Natural killer cell (primary cell): ENCODE results near the gene LGALS9. TPM values are rescaled to one million over a fixed set of nuclear protein-coding genes. Genes with fewer than 3 reads are reported as not detected.
"Not testable (repeated sequence)": the region's sequence is repeated elsewhere in the genome, so short reads cannot be mapped to it uniquely, and the experiment has no call there.

Experiments used
- ATAC-seq, 3 donors: fragments of 150-1000 bp in 2 of 3; fragments of 200-7000 bp in 1 of 3; cut with Tn5 transposase; 1 replicate in 1 of 3; 2 replicates in 2 of 3; pipeline ENCODE4 v1.10.0; 2021; ENCODE audit warnings: mild to moderate bottlenecking in 2 of 3, moderate library complexity in 2 of 3
- DNase-seq, 2 donors: peaks; one replicate each; pipeline versions ENCODE4 v3.0.0 to v3.0.0-alpha.2; 2013 to 2021; ENCODE audit warnings: mixed read lengths in 1 of 2
- H3K27ac ChIP-seq: one replicate; pipeline ENCODE4 v1.5.1; 2013; ENCODE audit warnings: mild to moderate bottlenecking, low read length
- H3K27me3 ChIP-seq: one replicate; pipeline ENCODE4 v1.6.1; 2013; ENCODE audit warnings: low read length; ENCODE audit not compliant: control insufficient read depth, insufficient read depth
- H3K36me3 ChIP-seq: one replicate; pipeline ENCODE4 v1.6.1; 2013; ENCODE audit warnings: low read length; ENCODE audit not compliant: control insufficient read depth, insufficient read depth
- H3K4me1 ChIP-seq: one replicate; pipeline ENCODE4 v1.6.1; 2013; ENCODE audit warnings: low read length; ENCODE audit not compliant: control insufficient read depth, insufficient read depth
- H3K4me3 ChIP-seq: one replicate; pipeline ENCODE4 v1.5.1; 2013; ENCODE audit warnings: low read length
- H3K9me3 ChIP-seq: one replicate; pipeline ENCODE4 v1.6.1; 2013; ENCODE audit warnings: low read length; ENCODE audit not compliant: control insufficient read depth, insufficient read depth
- H3K27ac Mint-ChIP-seq, 2 donors: one replicate each; pipeline ENCODE4 v1.8.0; 2022; ENCODE audit warnings: mild to moderate bottlenecking in 2 of 2, mixed read lengths in 2 of 2, moderate library complexity in 1 of 2
- H3K27me3 Mint-ChIP-seq, 2 donors: one replicate each; pipeline ENCODE4 v1.8.0; 2022; ENCODE audit warnings: low read depth in 2 of 2, mixed read lengths in 2 of 2
- H3K36me3 Mint-ChIP-seq: one replicate; pipeline ENCODE4 v1.8.0; 2022; ENCODE audit warnings: mixed read lengths
- H3K4me1 Mint-ChIP-seq, 2 donors: one replicate each; pipeline ENCODE4 v1.8.0; 2022; ENCODE audit warnings: mixed read lengths in 2 of 2
- H3K4me3 Mint-ChIP-seq: one replicate; pipeline ENCODE4 v1.8.0; 2022; ENCODE audit warnings: mild to moderate bottlenecking, moderate library complexity, mixed read lengths
- H3K9me3 Mint-ChIP-seq, 2 donors: one replicate each; pipeline ENCODE4 v1.8.0; 2022; ENCODE audit warnings: mixed read lengths in 2 of 2
- CTCF ChIP-seq: fragments of 200-600 bp; IDR thresholded peaks from one replicate; pipeline ENCODE4 v1.8.0; 2022; ENCODE audit warnings: antibody characterized with exemption
- WGBS: methylation state at CpG from one replicate; pipeline ENCODE4 v1.1.7; 2013; ENCODE audit warnings: missing lambda C conversion rate; ENCODE audit not compliant: insufficient coverage; 5-methylcytosine and 5-hydroxymethylcytosine counted together
- intact Hi-C: fragments of 100-400 bp; cut with micrococcal nuclease; formaldehyde crosslinking; loops from one replicate; pipeline ENCODE4 v1.14.2; 2022
- total RNA-seq, 4 donors: library from RNA; stranded (reverse); fragments of 120-200 nt in 1 of 4; gene quantifications; one replicate each; pipeline versions ENCODE4 v1.2.3 to v1.2.4, GENCODE V29; 2013 to 2022

LGALS9 gene
- total RNA-seq, 3 donors from 2014 or later (not counting 1 experiment from before 2014, with no cell fraction given), result 83.4 to 142 (median 102) TPM

GRCh38 chr17:27634776-27635175 is 3.8 kb downstream of the LGALS9 start:
- Histone ChIP-seq H3K4me1 (peaks cover 47% of the 10 kb centered on the region), H3K27me3 (no peaks in the 10 kb centered on the region), H3K36me3 (peaks cover 9% of the 10 kb centered on the region), H3K27ac (peak overlapping the region; percentile 17), H3K9me3 (no peaks in the 10 kb centered on the region), H3K4me3 (no peak overlapping the region)
- ATAC-seq (no peak), DNase-seq (no peak)
- no CpG with 5 or more reads among the region's 2 CpGs for WGBS
- H3K9me3 Mint-ChIP-seq, result no peaks in the 10 kb centered on the region
- intact Hi-C loops, result no loop called here
- TF ChIP-seq CTCF, result no peak
- peaks cover 44 to 60% of the 10 kb centered on the region in 2 donors for H3K4me1 Mint-ChIP-seq
- H3K4me3 Mint-ChIP-seq, result no peak overlapping the region
- peaks cover under 1% of the 10 kb centered on the region for H3K36me3 Mint-ChIP-seq
- peak overlapping the region; percentile 19 to 70 for H3K27ac Mint-ChIP-seq
- no peaks in the 10 kb centered on the region for H3K27me3 Mint-ChIP-seq

GRCh38 chr17:27635275-27635823 is 4.4 kb downstream of the LGALS9 start:
- H3K36me3 Mint-ChIP-seq, result peaks cover 6% of the 10 kb centered on the region
- H3K9me3 Mint-ChIP-seq, result no peaks in the 10 kb centered on the region
- peak overlapping the region; percentile 48 to 65 for H3K27ac Mint-ChIP-seq
- no peaks in the 10 kb centered on the region for H3K27me3 ChIP-seq
- H3K4me3 Mint-ChIP-seq, result no peak overlapping the region
- intact Hi-C loops, result no loop called here
- no peak for TF ChIP-seq CTCF
- peak in 1 of 3 donors; percentile 45 for ATAC-seq
- no peak overlapping the region for H3K4me3 ChIP-seq
- H3K27ac ChIP-seq, result peak overlapping the region; percentile 17
- no peak for DNase-seq
- 44% methylated on average over 4 of the region's 6 CpGs for WGBS
- H3K4me1 ChIP-seq, result peaks cover 43% of the 10 kb centered on the region
- H3K36me3 ChIP-seq, result peaks cover 12% of the 10 kb centered on the region
- H3K27me3 Mint-ChIP-seq, result no peaks in the 10 kb centered on the region
- H3K4me1 Mint-ChIP-seq, result peaks cover 39 to 55% of the 10 kb centered on the region in 2 donors
- no peaks in the 10 kb centered on the region for H3K9me3 ChIP-seq

- H3K4me3 ChIP-seq, H3K4me3 Mint-ChIP-seq: not testable (repeated sequence)
- H3K27ac Mint-ChIP-seq, result peak overlapping the region; percentile 48 to 65
Measured at GRCh38 chr17:27636005-27636520, 5.1 kb downstream of the LGALS9 start.

GRCh38 chr17:27637818-27638217 is 6.8 kb downstream of the LGALS9 start:
- ATAC-seq, DNase-seq, H3K9me3 ChIP-seq, H3K9me3 Mint-ChIP-seq, H3K4me3 ChIP-seq, intact Hi-C loops, H3K27me3 ChIP-seq, H3K27ac Mint-ChIP-seq, H3K27ac ChIP-seq, H3K4me3 Mint-ChIP-seq, H3K27me3 Mint-ChIP-seq: not testable (repeated sequence)
- Mint-ChIP-seq H3K4me1 (peaks cover 18 to 30% of the 10 kb centered on the region in 2 donors), H3K36me3 (peaks cover 11% of the 10 kb centered on the region)
- H3K36me3 ChIP-seq, result peaks cover 20% of the 10 kb centered on the region
- 100% methylated on average over 5 of the region's 7 CpGs for WGBS
- H3K4me1 ChIP-seq, result peaks cover 18% of the 10 kb centered on the region

More at GRCh38 chr17:27636005-27636520, 5.1 kb downstream of the LGALS9 start:
- ATAC-seq, H3K27me3 Mint-ChIP-seq, H3K36me3 Mint-ChIP-seq, H3K27ac ChIP-seq, intact Hi-C loops, H3K9me3 Mint-ChIP-seq, DNase-seq, H3K27me3 ChIP-seq, H3K9me3 ChIP-seq: not testable (repeated sequence)
- H3K4me1 Mint-ChIP-seq, result peaks cover 33 to 47% of the 10 kb centered on the region in 2 donors
- WGBS, result 59% methylated on average over 2 of the region's 3 CpGs
- Histone ChIP-seq H3K4me1 (peaks cover 36% of the 10 kb centered on the region), H3K36me3 (peaks cover 19% of the 10 kb centered on the region)

GRCh38 chr17:27638415-27638914 is 7.5 kb downstream of the LGALS9 start:
- Mint-ChIP-seq H3K4me1 (peaks cover 17 to 23% of the 10 kb centered on the region in 2 donors), H3K36me3 (peaks cover 11% of the 10 kb centered on the region)
- H3K27ac ChIP-seq, H3K9me3 ChIP-seq, ATAC-seq, H3K27ac Mint-ChIP-seq, H3K27me3 Mint-ChIP-seq, H3K27me3 ChIP-seq, H3K4me3 ChIP-seq, H3K9me3 Mint-ChIP-seq, H3K4me3 Mint-ChIP-seq, DNase-seq, intact Hi-C loops: not testable (repeated sequence)
- Histone ChIP-seq H3K36me3 (peaks cover 20% of the 10 kb centered on the region), H3K4me1 (peaks cover 12% of the 10 kb centered on the region)
- 100% methylated on average over 1 of the region's 5 CpGs for WGBS
